NCI-H2227 (cell line): ENCODE measurements around the gene GPA33.

Source experiments
- DNase-seq: peaks from one replicate; lab custom pipeline; 2025; ENCODE audit not compliant: unreplicated experiment; lab: John Stamatoyannopoulos, UW

Gene GPA33

GRCh38 chr1:167118188-167118587, 28.0 kb upstream of the GPA33 start:
- DNase-seq, result no peak

- DNase-seq, result no peak
These were observed 27.0 kb upstream of the GPA33 start for GRCh38 chr1:167117225-167117624.

GRCh38 chr1:167116174-167116573, 26.0 kb upstream of the GPA33 start:
- DNase-seq, result no peak

GRCh38 chr1:167115655-167116054, 25.5 kb upstream of the GPA33 start:
- DNase-seq, result no peak

- no peak for DNase-seq
These were observed 24.5 kb upstream of the GPA33 start for GRCh38 chr1:167114725-167115124.

- no peak for DNase-seq
These were observed 21.9 kb upstream of the GPA33 start for GRCh38 chr1:167111868-167112709.

GRCh38 chr1:167110586-167110985, 20.4 kb upstream of the GPA33 start:
- no peak for DNase-seq

GRCh38 chr1:167109125-167109524, 18.9 kb upstream of the GPA33 start:
- no peak for DNase-seq

GRCh38 chr1:167107456-167107855, 17.3 kb upstream of the GPA33 start:
- no peak for DNase-seq

- DNase-seq, result no peak
These were observed 15.9 kb upstream of the GPA33 start for GRCh38 chr1:167106119-167106461.

- peak; percentile 19 for DNase-seq
These were observed 15.3 kb upstream of the GPA33 start for GRCh38 chr1:167105271-167106118.

- no peak for DNase-seq
These were observed 14.1 kb upstream of the GPA33 start for GRCh38 chr1:167104256-167104633.

- no peak for DNase-seq
These were observed 12.9 kb upstream of the GPA33 start for GRCh38 chr1:167102906-167103573.

- no peak for DNase-seq
These were observed 11.6 kb upstream of the GPA33 start for GRCh38 chr1:167101754-167102153.

GRCh38 chr1:167100730-167101129, 10.6 kb upstream of the GPA33 start:
- no peak for DNase-seq

GRCh38 chr1:167099851-167100250, 9.7 kb upstream of the GPA33 start:
- no peak for DNase-seq

- DNase-seq, result no peak
These were observed 5.2 kb upstream of the GPA33 start for GRCh38 chr1:167095368-167095767.

- DNase-seq, result no peak
These were observed 4.5 kb upstream of the GPA33 start for GRCh38 chr1:167094690-167095089.

- no peak for DNase-seq
These were observed 3.8 kb upstream of the GPA33 start, which contains the start of gene STYXL2 for GRCh38 chr1:167093846-167094516. TSS of gene STYXL2 (plus strand) at chr1:167094075. CDS start at chr1:167094850, 775 bp downstream.

- no peak for DNase-seq
These were observed 2.5 kb upstream of the GPA33 start for GRCh38 chr1:167092653-167093052.

- no peak for DNase-seq
These were observed 251 bp downstream of the GPA33 start for GRCh38 chr1:167089939-167090313.
